ENCODE results near the gene SLC7A6. TPM values are rescaled to one million over a fixed set of nuclear protein-coding genes. Genes with fewer than 3 reads are reported as not detected.
A peak's percentile ranks its signal among the peaks of the same experiment; 100 is the strongest.

The SLC7A6 gene
- total RNA-seq, 1 donor from 2014 or later: 71.9 TPM

DNA sequence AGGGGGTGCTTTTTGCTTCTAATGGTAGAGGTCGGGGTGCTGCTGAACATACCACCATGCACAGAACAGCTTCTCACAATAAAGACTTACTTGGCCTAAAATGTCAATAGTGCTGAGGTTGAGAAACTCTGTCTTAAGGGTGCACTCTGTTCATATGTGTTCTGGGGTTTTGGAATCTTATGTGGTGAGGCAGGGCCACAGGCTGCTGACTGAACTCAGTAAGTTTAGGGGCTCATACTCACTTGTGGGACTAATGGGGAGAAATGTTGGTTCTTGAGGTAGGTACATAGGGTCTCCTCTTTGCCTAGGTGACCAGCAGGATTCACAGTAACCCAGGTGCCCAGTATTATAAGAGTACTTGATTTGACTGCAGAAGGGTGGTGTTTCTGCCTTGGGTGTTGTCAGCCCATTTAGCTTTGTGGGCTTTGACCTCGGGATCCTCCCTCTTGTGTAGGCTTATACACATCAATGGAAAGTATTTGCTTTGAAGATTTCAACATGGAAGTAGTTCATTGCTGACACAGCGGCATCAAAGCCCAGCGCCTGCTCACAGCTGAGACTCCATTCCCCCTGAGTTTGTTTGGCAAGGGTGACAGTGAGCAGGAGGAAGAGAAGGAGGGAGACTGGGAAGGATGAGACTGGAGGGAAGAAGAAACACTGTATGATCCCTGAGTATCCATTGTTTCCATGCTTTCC lies 17.2 kb downstream of the SLC7A6 start:
- FAIRE-seq (no peak), DNase-seq (ENCODE audit: low read depth) (no peak)
- H2AFZ ChIP-seq (ENCODE audit: low read depth, low read length): no peak overlapping the region
- peaks cover 59% of the 10 kb centered on the region for H4K20me1 ChIP-seq (ENCODE audit: insufficient read depth, low read length)
- no peak overlapping the region for H3K4me2 ChIP-seq (ENCODE audit: low read length)
- no peak overlapping the region for H3K9ac ChIP-seq (ENCODE audit: low read length)
- peaks cover 60% of the 10 kb centered on the region for H3K79me2 ChIP-seq (ENCODE audit: insufficient read depth, low read length)
- H3K9me3 Mint-ChIP-seq (ENCODE audit: unreplicated experiment): no peaks in the 10 kb centered on the region
- no peaks in the 10 kb centered on the region for H3K9me3 ChIP-seq (ENCODE audit: insufficient read depth, low read depth, low read length)
- H3K4me1 Mint-ChIP-seq (ENCODE audit: low read depth, unreplicated experiment): peaks cover 2% of the 10 kb centered on the region
- no peak overlapping the region for H3K27ac Mint-ChIP-seq (ENCODE audit: unreplicated experiment)
- H3K36me3 Mint-ChIP-seq (ENCODE audit: low read depth, unreplicated experiment): peaks cover 21% of the 10 kb centered on the region
- no peaks in the 10 kb centered on the region for H3K4me1 ChIP-seq (ENCODE audit: insufficient read depth, low read length)
- no peaks in the 10 kb centered on the region for H3K27me3 Mint-ChIP-seq (ENCODE audit: low read depth, unreplicated experiment)
- no peak overlapping the region for H3K4me3 ChIP-seq (ENCODE audit: insufficient read depth, low read depth, low read length)
- H3K27me3 ChIP-seq (ENCODE audit: insufficient read depth, low read length): no peaks in the 10 kb centered on the region
- TF ChIP-seq EZH2 (IDR thresholded peaks at IDR 0.05; ENCODE audit: insufficient read depth, low read length): no peak
- TF ChIP-seq, protein P1, sequence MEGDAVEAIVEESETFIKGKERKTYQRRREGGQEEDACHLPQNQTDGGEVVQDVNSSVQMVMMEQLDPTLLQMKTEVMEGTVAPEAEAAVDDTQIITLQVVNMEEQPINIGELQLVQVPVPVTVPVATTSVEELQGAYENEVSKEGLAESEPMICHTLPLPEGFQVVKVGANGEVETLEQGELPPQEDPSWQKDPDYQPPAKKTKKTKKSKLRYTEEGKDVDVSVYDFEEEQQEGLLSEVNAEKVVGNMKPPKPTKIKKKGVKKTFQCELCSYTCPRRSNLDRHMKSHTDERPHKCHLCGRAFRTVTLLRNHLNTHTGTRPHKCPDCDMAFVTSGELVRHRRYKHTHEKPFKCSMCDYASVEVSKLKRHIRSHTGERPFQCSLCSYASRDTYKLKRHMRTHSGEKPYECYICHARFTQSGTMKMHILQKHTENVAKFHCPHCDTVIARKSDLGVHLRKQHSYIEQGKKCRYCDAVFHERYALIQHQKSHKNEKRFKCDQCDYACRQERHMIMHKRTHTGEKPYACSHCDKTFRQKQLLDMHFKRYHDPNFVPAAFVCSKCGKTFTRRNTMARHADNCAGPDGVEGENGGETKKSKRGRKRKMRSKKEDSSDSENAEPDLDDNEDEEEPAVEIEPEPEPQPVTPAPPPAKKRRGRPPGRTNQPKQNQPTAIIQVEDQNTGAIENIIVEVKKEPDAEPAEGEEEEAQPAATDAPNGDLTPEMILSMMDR (IDR thresholded peaks at IDR 0.05; ENCODE audit: insufficient read depth, low read depth, low read length): no peak
- peak overlapping the region; percentile 27 for H3K4me3 Mint-ChIP-seq (ENCODE audit: unreplicated experiment)
- peaks cover 14% of the 10 kb centered on the region for H3K36me3 ChIP-seq (ENCODE audit: insufficient read depth, low read length)
- H3K27ac ChIP-seq (ENCODE audit: low read depth, low read length): no peak overlapping the region

DNA sequence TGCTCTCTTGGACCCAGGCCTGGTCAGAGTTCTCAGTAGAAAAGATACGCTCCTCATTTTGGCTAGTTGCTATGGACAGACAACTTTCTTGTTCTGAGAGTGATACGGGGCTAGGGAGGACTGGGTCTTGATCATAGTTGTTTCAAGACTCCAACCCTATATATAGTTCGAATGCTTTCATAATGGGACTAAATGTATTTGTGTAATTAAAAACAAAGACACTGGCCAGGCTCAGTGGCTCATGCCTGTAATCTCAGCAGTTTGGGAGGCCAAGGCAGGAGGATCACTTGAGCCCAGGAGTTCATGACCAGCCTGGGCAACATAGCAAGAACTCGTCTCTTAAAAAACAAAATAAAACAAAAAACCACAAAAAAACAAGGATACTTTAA lies 17.7 kb downstream of the SLC7A6 start:
- Histone ChIP-seq H3K4me3 (ENCODE audit: insufficient read depth, low read depth, low read length) (no peak overlapping the region), H3K27ac (ENCODE audit: low read depth, low read length) (no peak overlapping the region), H3K36me3 (ENCODE audit: insufficient read depth, low read length) (peaks cover 16% of the 10 kb centered on the region), H4K20me1 (ENCODE audit: insufficient read depth, low read length) (peaks cover 64% of the 10 kb centered on the region), H3K9ac (ENCODE audit: low read length) (no peak overlapping the region), H3K4me1 (ENCODE audit: insufficient read depth, low read length) (no peaks in the 10 kb centered on the region), H3K4me2 (ENCODE audit: low read length) (no peak overlapping the region), H3K27me3 (ENCODE audit: insufficient read depth, low read length) (no peaks in the 10 kb centered on the region), H2AFZ (ENCODE audit: low read depth, low read length) (no peak overlapping the region), H3K79me2 (ENCODE audit: insufficient read depth, low read length) (peaks cover 66% of the 10 kb centered on the region), H3K9me3 (ENCODE audit: insufficient read depth, low read depth, low read length) (no peaks in the 10 kb centered on the region)
- no peak overlapping the region for H3K4me3 Mint-ChIP-seq (ENCODE audit: unreplicated experiment)
- TF ChIP-seq EZH2 (IDR thresholded peaks at IDR 0.05; ENCODE audit: insufficient read depth, low read length): no peak
- TF ChIP-seq, protein P1 (IDR thresholded peaks at IDR 0.05; ENCODE audit: insufficient read depth, low read depth, low read length): no peak
- H3K9me3 Mint-ChIP-seq (ENCODE audit: unreplicated experiment): no peaks in the 10 kb centered on the region
- H3K36me3 Mint-ChIP-seq (ENCODE audit: low read depth, unreplicated experiment): peaks cover 21% of the 10 kb centered on the region
- no peak overlapping the region for H3K27ac Mint-ChIP-seq (ENCODE audit: unreplicated experiment)
- peaks cover 2% of the 10 kb centered on the region for H3K4me1 Mint-ChIP-seq (ENCODE audit: low read depth, unreplicated experiment)
- DNase-seq (ENCODE audit: low read depth): no peak
- FAIRE-seq: no peak
- no peaks in the 10 kb centered on the region for H3K27me3 Mint-ChIP-seq (ENCODE audit: low read depth, unreplicated experiment)

DNA sequence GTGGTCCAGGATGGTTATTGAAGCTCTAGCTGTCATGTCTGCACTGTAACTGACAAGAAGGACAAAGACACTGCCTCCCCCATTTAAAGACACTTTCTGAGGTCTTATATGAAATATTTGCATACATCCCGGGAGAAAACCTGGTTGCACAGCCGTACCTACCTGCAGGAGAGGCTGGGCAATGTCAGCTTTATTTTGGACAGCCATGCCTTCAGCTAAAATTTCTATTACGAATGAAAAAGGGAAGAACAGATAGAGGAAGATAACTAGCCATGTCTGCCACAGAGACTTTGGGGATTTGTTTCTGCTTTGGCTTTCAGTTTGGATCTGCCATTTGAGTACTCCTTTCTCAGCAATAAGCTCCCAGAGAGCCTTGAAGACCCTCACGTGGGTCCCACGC lies 19.0 kb downstream of the SLC7A6 start:
- Mint-ChIP-seq H3K4me3 (ENCODE audit: unreplicated experiment) (no peak overlapping the region), H3K27ac (ENCODE audit: unreplicated experiment) (no peak overlapping the region), H3K4me1 (ENCODE audit: low read depth, unreplicated experiment) (peaks cover 11% of the 10 kb centered on the region), H3K9me3 (ENCODE audit: unreplicated experiment) (no peaks in the 10 kb centered on the region), H3K27me3 (ENCODE audit: low read depth, unreplicated experiment) (no peaks in the 10 kb centered on the region), H3K36me3 (ENCODE audit: low read depth, unreplicated experiment) (peaks cover 29% of the 10 kb centered on the region)
- FAIRE-seq (no peak), DNase-seq (ENCODE audit: low read depth) (no peak)
- Histone ChIP-seq H3K4me3 (ENCODE audit: insufficient read depth, low read depth, low read length) (no peak overlapping the region), H2AFZ (ENCODE audit: low read depth, low read length) (no peak overlapping the region), H3K27me3 (ENCODE audit: insufficient read depth, low read length) (no peaks in the 10 kb centered on the region), H3K79me2 (ENCODE audit: insufficient read depth, low read length) (peaks cover 74% of the 10 kb centered on the region), H4K20me1 (ENCODE audit: insufficient read depth, low read length) (peaks cover 77% of the 10 kb centered on the region), H3K4me1 (ENCODE audit: insufficient read depth, low read length) (peaks cover 9% of the 10 kb centered on the region), H3K4me2 (ENCODE audit: low read length) (no peak overlapping the region), H3K9ac (ENCODE audit: low read length) (no peak overlapping the region), H3K27ac (ENCODE audit: low read depth, low read length) (no peak overlapping the region), H3K9me3 (ENCODE audit: insufficient read depth, low read depth, low read length) (no peaks in the 10 kb centered on the region), H3K36me3 (ENCODE audit: insufficient read depth, low read length) (peaks cover 24% of the 10 kb centered on the region)
- TF ChIP-seq, protein P1 (IDR thresholded peaks at IDR 0.05; ENCODE audit: insufficient read depth, low read depth, low read length): no peak
- no peak for TF ChIP-seq EZH2 (IDR thresholded peaks at IDR 0.05; ENCODE audit: insufficient read depth, low read length)
